CD4-positive, alpha-beta T cell treated with Interferon alpha-2 for 1 hour (primary cell): ENCODE results near the gene SLCO2B1.
"Not testable (repeated sequence)": the region's sequence is repeated elsewhere in the genome, so short reads cannot be mapped to it uniquely, and the experiment has no call there.

ENCODE experiments used
- DNase-seq, 2 donors: peaks; one replicate each; pipeline ENCODE4 v3.0.0-alpha.2; 2020 to 2022

Gene SLCO2B1, protein sequence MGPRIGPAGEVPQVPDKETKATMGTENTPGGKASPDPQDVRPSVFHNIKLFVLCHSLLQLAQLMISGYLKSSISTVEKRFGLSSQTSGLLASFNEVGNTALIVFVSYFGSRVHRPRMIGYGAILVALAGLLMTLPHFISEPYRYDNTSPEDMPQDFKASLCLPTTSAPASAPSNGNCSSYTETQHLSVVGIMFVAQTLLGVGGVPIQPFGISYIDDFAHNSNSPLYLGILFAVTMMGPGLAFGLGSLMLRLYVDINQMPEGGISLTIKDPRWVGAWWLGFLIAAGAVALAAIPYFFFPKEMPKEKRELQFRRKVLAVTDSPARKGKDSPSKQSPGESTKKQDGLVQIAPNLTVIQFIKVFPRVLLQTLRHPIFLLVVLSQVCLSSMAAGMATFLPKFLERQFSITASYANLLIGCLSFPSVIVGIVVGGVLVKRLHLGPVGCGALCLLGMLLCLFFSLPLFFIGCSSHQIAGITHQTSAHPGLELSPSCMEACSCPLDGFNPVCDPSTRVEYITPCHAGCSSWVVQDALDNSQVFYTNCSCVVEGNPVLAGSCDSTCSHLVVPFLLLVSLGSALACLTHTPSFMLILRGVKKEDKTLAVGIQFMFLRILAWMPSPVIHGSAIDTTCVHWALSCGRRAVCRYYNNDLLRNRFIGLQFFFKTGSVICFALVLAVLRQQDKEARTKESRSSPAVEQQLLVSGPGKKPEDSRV

DNA sequence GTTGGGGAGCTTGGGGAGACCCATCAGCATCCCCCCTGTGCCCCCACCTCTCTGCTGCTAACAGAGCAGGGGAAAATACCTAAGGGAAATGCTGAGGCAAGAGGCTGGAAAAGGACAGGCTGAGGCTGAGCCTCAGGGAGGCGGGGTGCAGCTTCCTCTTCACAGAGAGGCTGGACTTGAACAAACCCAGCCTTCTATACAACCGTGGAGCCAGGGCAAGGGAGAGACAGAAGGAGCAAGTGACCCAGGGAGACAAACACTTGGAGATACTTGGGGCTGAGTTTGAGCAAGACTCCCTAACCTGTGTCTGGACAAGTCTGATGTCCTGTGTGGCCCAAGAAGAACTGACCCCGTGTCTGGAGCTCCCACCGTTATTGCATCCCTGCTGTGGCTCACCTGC lies at the start of gene SLCO2B1:
Gene SLCO2B1 (plus strand): TSS at position 229 of the 400 bp plus-strand sequence. CDS start 275 bp downstream, outside the sequence.
- no peak for DNase-seq

DNA sequence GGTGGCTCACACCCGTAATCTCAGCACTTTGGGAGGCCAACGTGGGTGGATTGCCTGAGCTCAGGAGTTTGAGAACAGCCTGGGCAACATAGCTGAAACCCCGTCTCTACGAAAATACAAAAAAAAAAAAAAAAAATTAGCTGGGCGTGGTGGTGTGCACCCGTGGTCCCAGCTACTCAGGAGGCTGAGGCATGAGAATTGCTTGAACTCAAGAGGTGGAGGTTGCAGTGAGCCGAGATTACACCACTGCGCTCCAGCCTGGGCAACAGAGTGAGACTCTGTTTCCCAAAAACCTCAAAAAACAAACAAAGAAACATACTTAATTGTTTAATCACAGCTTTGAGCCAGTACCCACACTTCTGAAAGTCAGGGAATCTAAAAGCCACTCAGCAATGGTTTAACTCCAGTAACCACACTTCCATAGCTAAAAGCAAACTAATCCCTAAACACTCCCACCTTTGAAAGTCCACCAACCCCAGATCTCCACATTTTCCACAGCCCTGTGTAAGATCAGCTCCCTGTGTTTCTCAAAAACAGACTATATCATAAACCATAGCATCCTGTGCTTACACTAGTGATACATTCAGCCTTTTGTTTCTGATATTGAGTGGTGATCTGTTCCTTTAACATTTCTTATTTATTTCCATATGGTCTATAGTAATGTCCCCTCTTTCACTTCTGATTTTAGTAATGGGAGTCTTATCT lies 49.3 kb upstream of the SLCO2B1 start:
- DNase-seq, result no peak

DNA sequence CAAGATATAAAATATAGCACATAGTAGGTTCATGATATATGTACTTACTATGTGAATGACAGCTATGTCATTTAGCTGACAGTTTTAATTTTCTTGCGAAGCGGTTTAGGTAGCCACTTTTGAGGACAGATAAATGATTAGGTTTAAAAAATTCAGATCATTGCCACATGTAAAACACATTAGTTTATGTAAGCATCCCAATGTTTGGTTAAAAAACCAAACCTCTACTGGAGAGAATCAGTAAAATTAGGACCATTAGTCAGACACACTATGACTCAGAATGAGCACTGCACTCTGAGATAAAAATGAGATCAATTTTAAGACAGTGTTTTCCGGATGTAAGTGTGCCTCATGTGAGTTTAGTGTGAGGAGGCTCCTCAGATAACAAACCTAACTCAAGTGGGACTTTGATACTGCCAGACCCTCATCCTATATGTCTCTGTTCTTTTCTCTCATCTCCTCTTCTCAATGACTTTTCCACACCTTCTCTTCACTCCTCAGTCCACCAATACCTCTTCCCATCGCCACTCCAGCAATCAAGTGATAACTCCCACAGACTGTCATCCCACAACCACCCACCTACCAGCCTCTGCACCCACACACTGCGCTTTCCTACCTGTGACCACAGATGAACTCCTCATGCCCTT lies 47.4 kb upstream of the SLCO2B1 start:
- no peak for DNase-seq

DNA sequence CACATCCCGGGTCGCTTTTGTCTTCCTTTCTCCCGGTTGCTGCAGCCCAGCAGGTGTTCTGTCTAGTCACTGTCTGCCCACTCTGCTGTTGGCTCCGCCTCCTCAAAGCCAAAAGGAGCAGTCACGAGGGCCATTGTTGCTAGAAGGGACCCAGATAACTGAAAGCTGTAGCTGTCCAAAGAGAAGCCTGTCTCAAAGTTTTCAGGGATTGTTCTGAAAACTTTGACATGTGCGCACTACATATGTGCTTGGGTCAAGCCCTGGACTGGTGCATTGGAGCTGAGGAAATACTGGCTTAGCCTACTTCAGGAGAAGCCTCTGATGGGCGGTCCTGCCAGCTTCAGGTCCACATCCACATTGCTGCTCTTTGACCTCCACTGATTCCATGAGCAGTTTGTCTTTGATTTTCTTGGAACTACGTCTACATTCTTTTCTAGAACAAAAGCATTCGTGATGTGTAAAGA lies 45.4 kb upstream of the SLCO2B1 start:
- no peak for DNase-seq

DNA sequence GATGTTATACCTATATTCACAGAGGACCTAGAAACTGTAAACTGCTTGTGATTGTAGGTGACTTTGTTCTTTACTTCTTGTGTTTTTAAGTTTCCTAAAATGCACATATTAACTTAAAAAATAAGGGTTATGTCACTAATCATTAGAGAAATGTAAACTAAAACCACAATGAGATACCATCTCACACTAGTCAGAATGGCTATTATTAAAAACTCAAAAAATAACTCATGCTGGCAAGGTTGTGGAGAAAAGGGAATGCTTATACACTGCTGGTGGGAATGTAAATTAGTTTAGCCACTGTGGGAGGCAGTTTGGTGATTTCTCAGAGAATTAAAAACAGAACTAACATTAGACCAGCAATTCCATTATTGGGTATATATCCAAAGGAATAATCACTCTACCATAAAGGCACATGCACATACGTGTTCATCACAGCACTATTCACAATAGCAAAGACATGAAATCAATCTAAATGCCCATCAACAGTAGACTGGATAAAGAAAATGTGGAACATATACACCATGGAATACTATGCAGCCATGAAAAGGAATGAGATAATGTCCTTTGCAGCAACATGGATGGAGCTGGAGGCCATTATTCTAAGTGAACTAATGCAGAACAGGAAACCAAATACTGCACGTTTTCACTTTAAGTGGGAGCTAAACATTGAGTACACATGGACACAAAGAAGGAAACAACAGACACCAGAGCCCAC lies 44.8 kb upstream of the SLCO2B1 start:
- not testable (repeated sequence) for DNase-seq

DNA sequence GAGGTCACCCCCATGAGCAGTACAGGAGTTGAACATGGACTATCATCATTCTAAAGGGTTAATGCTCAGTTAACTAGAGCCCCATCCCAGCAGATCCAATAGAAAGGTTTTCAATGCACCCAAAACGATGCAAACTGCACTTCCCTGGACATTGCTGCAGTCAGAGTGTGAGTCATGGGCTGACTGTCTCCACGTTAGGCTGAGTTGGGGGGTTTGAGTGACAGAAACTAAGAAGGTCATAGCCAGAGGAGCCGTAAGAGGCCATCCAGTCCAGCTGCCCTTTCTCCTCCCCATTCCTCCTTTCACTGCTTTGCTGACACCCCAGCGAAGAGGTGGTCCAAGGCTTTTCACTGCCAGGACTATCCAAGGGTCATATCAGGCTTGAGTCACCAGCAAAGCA lies 43.7 kb upstream of the SLCO2B1 start:
- DNase-seq, result no peak

DNA sequence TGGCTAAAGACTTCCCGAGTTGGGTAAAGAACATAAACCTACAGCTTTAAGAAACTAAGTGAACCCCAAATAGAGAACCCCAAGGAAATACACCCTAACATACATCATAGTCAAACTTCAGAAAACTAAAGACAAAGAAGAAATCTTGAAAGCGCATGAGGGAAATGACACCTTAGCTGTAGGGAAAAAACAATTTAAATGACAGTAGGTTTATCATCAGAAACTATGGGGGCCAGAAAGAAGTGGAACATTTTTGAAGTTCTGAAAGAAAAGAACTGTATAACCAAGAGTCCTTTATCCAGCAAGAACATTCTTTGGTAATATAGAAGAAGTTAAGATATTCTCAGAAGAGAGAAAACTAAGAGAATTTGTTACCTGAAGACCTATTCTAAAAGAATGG lies 38.7 kb upstream of the SLCO2B1 start:
- DNase-seq, result no peak

DNA sequence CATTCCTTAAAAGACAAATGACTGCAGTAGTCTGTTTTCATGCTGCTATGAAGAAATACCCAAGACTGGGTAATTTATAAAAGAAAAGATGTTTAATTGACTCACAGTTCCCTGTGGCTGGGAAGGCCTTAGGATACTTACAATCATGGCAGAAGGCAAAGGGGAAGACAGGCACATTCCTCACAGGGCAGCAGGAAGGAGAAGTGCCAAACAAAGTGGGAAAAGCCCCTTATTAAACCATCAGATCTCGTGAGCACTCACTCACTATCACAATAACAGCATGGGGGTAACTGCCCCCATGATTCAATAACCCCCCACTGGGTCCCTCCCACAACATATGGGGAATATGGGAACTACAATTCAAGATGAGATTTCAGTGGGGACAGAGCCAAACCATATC lies 37.9 kb upstream of the SLCO2B1 start:
- no peak for DNase-seq

DNA sequence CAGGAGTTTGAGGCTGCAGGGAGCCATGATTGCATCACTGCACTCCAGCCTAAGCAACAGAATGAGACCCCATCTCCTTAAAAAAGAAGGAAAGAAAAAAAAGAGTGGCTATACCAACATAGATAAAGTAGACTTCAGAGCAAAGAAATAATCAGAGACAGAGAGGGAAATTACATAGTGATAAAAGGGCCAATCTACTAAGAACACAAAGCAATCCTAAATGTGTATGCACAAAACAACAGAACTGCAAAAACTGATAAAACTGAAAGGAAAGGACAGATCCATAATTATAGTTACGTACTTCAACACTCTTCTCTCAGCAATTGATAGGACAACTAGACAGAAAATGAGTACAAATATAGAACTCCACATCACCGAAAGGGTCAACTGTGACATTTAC lies 36.4 kb upstream of the SLCO2B1 start:
- DNase-seq, result no peak

DNA sequence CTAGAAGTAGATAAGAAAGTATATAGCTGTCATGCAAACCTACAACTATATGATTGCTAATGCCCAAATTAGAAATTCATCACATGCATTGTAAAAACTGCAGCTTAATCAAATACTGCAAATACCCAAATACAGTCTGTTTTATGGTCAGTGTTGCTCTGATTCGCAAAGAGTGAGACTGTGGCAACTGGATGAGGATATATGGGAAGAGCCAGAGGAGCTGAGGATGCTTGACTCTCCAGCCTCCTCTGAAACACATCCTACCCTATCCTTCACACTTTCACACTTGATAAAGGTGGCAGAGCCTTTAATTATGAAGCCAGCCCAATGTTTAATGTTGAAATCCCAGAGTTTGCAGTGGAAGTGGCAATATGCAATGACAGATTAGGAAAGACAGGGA lies 32.3 kb upstream of the SLCO2B1 start:
- no peak for DNase-seq

DNA sequence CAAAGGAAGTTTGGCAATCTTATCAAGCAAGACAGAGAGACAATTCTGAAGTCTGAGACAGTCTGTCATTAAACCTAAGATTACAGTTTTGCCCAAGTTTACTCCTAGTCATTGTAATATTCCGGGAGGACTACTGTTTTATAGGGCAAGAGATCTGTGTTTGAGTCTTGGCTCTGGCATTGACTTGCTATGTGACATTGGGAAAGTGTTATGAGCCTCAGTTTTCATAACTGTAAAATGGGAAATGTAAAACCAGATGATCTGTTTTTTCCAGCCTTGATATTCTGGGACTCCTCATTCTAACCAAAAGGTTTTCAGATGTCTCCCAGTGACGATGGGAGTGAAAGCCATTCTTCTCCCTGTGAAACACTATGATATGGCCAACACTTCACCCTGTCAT lies 24.3 kb upstream of the SLCO2B1 start:
- no peak for DNase-seq

DNA sequence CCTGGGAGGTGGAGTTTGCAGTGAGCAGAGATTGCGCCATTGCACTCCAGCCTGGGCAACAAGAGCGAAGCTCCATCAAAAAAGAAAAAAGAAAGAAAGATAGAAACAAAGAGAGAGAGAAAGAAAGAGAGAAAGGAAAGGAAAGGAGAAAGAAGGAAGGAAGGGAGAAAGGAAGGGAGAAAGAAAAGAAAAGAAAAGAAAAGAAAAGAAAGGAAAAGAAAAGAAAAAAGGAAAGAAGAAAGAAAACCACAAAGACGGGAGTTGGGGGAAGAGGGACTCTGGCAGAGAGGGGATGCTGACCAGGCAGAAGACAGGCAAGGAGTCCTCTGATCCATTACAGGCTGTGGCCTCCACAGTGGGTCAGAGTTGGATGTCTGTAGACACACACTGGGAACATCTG lies 18.8 kb upstream of the SLCO2B1 start:
- DNase-seq, result no peak

DNA sequence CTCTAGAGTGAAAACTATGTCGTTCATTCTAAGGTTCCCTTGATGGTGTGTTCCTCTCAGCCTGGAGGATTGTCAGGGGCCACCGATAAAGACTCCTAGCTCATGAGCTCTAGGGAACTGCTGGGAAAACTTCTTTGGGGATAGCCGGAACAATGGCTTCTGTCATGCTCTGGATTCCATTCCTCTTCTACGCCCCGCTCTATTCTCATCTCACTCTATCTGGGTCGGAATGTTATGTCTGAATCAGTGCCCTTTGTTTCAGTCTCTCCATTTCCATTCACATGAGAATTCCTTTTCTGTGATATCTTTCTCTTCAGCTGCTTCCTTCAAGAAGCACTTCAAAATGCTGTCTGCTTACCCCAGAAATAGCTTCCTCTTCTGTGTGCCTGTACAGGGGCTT lies 16.9 kb upstream of the SLCO2B1 start:
- no peak for DNase-seq

DNA sequence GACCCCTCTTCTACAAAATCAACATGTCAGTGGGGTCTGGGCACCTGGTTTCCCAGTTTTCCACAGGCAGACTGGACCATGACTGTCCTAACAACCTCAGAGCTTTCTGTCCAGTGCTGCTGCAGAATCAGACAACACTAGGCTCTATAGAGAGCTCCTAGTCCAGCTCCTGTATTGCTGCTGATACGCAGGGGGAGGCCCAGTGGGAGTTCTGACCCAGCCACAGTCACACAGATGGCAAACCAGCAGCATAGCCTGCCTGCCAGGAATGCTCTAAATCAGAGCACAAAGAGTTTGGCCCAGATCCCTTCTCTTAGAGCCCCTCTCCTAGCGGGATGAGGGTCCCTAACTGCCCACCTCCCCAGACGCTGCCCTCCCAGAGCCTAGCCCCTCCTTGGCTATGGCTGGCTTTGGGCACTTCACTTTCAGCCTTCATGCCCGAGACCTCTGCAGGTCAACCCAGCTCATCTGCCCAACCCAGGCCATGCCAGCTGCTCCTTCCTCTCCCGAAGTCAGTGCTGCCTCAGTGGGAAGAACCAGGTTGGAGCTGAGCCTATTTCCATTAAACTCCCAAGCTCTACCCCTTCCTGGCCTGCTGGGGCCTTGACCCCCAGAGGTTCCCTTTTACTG lies 15.8 kb upstream of the SLCO2B1 start:
- no peak for DNase-seq

DNA sequence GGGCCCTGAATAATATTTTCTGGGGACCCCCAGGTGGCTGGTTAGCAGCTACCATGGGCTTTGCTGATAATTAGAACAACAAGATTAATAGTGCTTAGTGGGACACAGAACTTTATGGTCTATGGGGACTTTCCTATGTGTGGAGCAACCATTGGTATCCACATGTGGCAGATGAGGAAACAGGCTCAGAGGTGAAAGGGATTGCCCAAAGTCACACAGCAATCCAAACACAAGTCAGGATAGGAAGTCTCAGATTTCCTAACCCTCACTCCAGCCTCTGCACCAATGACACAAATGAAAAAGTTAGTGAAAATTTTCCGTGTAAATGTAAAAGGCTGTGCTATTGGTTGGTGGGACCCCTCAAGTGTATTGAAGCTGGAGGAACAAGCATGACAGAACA lies 15.3 kb upstream of the SLCO2B1 start:
- no peak for DNase-seq

DNA sequence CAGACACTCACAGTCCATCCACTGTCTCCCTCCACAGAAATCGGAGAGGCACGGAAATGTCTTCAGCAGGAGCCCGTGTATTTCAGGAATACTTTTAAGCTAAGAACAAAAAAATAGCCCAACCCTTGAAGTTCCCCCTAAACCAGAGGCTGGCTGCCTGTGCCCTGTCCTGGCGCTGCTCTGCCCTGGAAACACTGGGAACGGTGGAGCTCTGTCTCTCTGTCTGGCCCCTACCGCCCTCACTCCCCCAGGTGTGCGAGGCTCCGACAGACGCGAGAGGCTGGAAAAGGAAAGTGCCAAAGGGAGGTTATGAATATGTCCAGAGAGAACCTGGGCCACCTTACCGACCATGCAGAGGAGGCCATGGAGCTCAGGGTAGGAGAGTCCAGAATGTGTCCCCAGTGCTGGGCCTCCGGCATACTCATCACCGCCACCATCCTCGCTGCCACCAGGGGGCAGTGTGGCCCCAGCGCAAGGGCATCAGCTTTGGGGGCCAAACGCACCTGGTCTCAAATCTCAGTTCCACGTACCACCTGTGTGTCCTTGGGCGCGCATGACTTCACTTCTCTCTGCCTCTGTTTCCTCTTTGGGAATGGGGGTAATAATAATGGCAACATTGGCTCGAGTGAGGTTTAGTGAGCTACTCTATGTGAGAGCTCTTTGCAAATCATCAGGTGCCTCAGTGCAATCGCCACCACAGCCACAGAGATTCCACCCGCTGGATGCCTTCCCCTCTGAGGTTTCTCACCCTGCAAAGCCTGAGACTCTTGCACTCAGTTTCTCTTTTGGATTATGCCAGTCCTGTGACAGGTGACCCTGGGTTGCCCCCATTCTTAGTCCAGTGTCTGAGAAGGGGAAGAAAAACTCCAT lies 10.4 kb upstream of the SLCO2B1 start:
- DNase-seq, result peak; percentile 66 to 80

DNA sequence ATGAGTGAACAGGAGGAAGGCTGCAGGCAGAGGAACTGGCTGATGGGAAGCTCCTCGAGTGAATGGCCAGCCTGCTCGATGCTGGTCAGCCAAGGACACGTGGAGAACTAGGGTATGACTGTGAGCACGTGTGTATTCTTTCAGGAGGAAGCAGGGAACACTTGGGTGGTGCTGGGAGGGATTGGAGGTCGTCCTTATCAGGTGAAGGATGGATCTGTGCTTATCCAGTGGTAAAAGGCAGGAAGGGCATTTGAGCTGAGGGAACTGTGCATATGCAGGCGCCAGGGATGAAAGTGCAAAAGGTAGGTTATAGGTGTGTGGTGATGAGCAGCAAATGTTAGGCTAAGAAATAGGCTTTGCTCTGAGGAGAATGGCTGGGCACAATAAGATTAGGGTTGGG lies 9.7 kb upstream of the SLCO2B1 start:
- no peak for DNase-seq

DNA sequence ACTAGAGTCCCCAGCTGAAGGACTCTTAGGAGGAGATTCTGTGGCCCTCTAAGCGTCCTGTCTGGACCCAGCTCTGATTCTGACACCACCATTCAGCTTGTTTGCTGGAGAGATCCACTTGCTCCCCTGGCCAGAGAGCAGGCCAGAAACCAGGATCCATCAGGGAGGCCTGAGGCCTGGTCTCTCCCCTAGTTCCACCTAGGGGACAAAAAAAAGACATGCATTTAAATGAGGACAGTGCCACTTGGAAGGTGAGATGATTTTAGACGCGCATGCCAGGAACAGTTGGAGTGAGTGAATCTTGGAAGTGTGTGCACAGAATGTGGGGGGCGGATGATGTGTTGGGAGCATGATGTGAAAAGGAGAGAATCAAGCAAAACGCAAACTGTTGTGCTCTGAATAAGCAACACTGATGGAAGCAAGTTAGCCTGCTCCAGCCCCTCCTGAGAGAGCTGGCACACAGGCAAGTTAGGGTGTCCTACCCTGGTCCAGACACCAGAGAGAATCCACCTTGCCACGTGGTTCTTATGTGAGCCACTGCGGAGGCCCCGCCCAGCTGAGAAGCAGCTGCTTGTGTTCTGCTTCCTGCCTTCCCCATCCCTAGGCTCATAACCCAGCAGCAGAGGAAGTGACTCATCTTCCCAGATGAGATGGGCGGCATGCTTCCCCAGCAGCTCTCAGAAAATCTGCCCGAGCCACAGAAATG lies 8.0 kb upstream of the SLCO2B1 start:
- peak; percentile 77 for DNase-seq

DNA sequence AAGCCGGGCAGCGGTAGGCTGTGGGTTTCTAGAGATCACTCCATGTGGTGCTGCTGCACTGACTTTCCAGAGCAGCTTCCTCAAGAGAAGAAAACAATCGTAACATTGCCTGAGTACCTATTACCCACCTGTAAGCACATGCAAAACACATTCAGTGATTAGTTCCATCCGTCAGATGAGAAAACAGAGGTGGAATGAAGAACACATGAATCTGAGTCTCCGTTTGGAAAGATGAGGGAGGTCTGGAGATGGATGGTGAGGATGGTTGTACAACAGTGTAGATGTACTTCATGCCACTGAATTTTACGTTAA lies 7.5 kb upstream of the SLCO2B1 start:
- DNase-seq, result no peak

DNA sequence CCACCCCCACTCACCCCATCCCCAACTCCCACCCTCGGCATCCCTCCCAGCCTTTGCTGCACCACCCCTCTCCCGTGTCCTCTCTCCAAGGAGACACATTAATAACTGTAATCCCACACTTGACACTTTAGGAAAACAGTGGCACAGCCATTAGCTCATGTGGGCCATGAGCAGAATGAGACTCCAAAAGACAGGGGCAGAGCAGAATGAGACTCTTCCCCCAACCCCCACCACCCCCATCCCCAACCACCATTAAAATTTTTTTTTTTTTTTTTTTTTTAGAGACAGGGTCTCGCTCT lies 6.2 kb upstream of the SLCO2B1 start:
- DNase-seq, result no peak
